ENCODE results near the gene TUT4. TPM values are rescaled to one million over a fixed set of nuclear protein-coding genes. Genes with fewer than 3 reads are reported as not detected.
A peak's percentile ranks its signal among the peaks of the same experiment; 100 is the strongest.

Gene TUT4
- total RNA-seq, 1 donor from 2014 or later = 36.2 TPM

GRCh38 chr1:52574594-52574993 lies 21.7 kb upstream of the TUT4 start:
- ATAC-seq (no peak), DNase-seq (no peak)
- intact Hi-C loops (cut with micrococcal nuclease) = no loop called here

GRCh38 chr1:52572387-52572786 lies 19.5 kb upstream of the TUT4 start:
- intact Hi-C loops (cut with micrococcal nuclease) = no loop called here
- DNase-seq = no peak
- ATAC-seq = no peak

- intact Hi-C loops (cut with micrococcal nuclease) = no loop called here
- ATAC-seq (no peak), DNase-seq (no peak)
Observed at GRCh38 chr1:52571783-52572182, 18.9 kb upstream of the TUT4 start.

- DNase-seq (no peak), ATAC-seq (no peak)
- intact Hi-C loops (cut with micrococcal nuclease) = no loop called here
Observed at GRCh38 chr1:52569449-52570210, 16.7 kb upstream of the TUT4 start.

GRCh38 chr1:52567943-52568342 lies 15.1 kb upstream of the TUT4 start:
- DNase-seq = no peak
- intact Hi-C loops (cut with micrococcal nuclease) = no loop called here
- no peak for ATAC-seq

- DNase-seq (no peak), ATAC-seq (no peak)
- intact Hi-C loops (cut with micrococcal nuclease) = no loop called here
Observed at GRCh38 chr1:52562766-52563165, 9.9 kb upstream of the TUT4 start.

- intact Hi-C loops (cut with micrococcal nuclease) = no loop called here
- no peak for ATAC-seq
- no peak for DNase-seq
Observed at GRCh38 chr1:52559875-52560274, 7.0 kb upstream of the TUT4 start.

- intact Hi-C loops (cut with micrococcal nuclease) = no loop called here
- ATAC-seq (no peak), DNase-seq (no peak)
Observed at GRCh38 chr1:52558941-52559340, 6.0 kb upstream of the TUT4 start.

- DNase-seq = no peak
- intact Hi-C loops (cut with micrococcal nuclease) = no loop called here
- ATAC-seq = no peak
Observed at GRCh38 chr1:52556641-52557360, 3.9 kb upstream of the TUT4 start.

GRCh38 chr1:52554756-52555155 lies 1.9 kb upstream of the TUT4 start:
- DNase-seq (no peak), ATAC-seq (no peak)
- intact Hi-C loops (cut with micrococcal nuclease) = no loop called here

GRCh38 chr1:52554267-52554640 lies 1.4 kb upstream of the TUT4 start:
- intact Hi-C loops (cut with micrococcal nuclease) = no loop called here
- no peak for DNase-seq
- no peak for ATAC-seq

- ATAC-seq = peak; percentile 94
- peak; percentile 91 for DNase-seq
- intact Hi-C loops (cut with micrococcal nuclease) = no loop called here
Observed at GRCh38 chr1:52553362-52554266, 722 bp upstream of the TUT4 start.

- intact Hi-C loops (cut with micrococcal nuclease) = no loop called here
- ATAC-seq = peak; percentile 32
- no peak for DNase-seq
Observed at GRCh38 chr1:52552236-52552504, 722 bp downstream of the TUT4 start.

GRCh38 chr1:52551507-52552235 lies 1.2 kb downstream of the TUT4 start:
- intact Hi-C loops (cut with micrococcal nuclease) = no loop called here
- ATAC-seq (no peak), DNase-seq (no peak)

GRCh38 chr1:52550447-52550846 lies 2.4 kb downstream of the TUT4 start:
- intact Hi-C loops (cut with micrococcal nuclease) = no loop called here
- ATAC-seq = no peak
- DNase-seq = no peak

GRCh38 chr1:52549267-52549666 lies 3.6 kb downstream of the TUT4 start:
- DNase-seq (no peak), ATAC-seq (no peak)
- intact Hi-C loops (cut with micrococcal nuclease) = no loop called here

- intact Hi-C loops (cut with micrococcal nuclease) = no loop called here
- no peak for DNase-seq
- no peak for ATAC-seq
Observed at GRCh38 chr1:52546852-52547251, 6.0 kb downstream of the TUT4 start.

GRCh38 chr1:52544665-52545525 lies 8.0 kb downstream of the TUT4 start:
- intact Hi-C loops (cut with micrococcal nuclease) = no loop called here
- ATAC-seq (no peak), DNase-seq (no peak)

All from left ventricle myocardium superior (tissue), 1 donor.